ENCODE data around the gene MSRB1.
"Not testable (repeated sequence)": the region's sequence is repeated elsewhere in the genome, so short reads cannot be mapped to it uniquely, and the experiment has no call there.

The MSRB1 gene

DNA sequence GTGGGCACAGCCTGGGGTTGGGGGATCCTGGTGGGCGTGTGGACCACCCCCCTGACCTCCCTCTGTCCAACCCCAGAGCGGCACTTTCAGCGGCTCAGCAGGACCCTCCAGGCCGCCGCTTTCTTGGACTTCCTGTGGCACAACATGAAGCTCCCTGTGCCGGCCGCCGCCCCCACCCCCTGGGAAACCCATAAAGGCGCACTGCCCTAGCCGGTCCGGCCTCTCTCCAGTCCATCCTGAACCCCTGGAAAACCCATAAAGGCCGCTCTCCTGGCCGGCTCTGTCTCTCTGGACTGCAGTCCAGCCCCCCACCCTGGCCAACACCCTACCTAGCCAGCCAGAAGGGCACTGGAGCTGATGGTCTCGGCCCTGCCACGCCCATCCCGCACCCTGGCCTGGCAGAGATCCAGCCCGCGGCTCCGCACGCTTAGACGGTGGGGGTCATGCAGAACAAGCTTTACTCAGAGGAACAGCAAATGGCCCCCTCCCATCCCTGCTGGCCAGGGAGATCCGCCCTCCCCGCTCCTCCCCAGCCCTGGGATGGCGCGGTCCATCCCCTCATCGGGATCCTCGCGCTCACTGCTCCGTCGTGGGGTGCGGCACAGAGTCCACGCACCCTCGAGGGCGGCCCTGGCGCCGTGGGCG, 35.6 kb upstream of the MSRB1 start:
- DNase-seq: no peak

DNA sequence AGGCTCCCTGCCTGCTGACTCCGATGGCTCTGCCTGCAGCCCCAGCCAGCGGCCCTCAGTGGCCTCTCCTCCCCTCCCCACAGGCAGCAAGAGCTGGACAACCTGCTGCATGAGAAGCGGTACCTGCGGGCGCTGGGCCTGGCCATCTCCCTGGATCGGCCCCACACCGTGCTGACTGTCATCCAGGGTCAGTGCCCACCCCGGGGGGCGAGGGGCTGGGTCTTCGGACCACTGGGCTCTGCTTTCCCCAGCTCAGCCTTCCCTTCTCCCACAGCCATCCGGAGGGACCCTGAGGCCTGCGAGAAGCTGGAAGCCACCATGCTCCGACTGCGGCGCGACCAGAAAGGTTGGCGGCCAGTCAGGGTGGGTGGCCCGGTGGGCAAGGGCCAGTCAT, 34.9 kb upstream of the MSRB1 start:
- no peak for DNase-seq

DNA sequence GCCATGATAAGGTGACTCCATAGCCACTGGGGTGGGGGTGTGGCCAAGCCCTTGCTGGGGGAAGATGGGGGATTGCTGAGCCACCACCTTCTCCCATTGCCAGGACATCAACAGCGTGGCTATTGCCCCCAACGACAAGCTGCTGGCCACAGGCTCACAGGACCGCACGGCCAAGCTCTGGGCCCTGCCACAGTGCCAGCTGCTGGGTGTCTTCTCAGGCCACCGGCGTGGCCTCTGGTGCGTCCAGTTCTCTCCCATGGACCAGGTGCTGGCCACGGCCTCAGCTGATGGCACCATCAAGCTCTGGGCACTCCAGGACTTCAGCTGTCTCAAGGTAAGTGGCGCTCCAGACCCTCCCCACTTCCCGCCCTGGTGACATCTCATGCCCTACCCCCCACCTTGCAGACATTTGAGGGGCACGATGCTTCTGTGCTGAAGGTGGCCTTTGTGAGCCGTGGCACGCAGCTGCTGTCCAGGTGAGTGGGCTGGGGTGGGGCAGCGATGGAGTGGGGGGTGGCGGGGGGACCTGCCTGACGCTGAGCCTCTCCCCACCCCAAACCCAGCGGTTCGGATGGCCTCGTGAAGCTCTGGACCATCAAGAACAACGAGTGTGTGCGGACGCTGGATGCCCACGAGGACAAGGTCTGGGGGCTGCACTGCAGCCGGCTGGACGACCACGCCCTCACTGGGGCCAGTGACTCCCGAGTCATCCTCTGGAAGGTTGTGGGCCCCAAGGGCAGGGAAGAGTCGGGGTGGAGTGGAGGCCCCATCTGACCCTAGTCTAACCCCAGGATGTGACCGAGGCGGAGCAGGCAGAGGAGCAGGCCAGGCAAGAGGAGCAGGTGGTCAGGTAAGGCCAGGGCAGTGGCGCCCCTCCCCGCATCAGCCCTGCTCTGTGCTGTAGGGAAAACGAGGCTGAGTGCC, 34.2 kb upstream of the MSRB1 start:
- DNase-seq: no peak

DNA sequence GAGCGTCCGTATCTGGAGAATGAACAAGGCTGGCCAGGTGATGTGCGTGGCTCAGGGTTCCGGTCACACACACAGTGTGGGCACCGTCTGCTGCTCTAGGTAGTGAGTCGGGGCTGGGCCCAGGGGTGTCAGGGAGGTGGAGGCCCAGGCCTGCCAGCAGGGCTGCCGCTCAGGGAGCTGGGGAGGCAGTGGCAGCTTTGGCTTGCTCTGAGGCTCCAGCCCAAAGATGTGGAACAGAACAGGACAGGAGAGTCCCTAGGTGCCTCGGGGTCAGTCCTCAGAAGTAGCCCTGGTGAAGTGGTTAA, 33.2 kb upstream of the MSRB1 start:
- DNase-seq: no peak

DNA sequence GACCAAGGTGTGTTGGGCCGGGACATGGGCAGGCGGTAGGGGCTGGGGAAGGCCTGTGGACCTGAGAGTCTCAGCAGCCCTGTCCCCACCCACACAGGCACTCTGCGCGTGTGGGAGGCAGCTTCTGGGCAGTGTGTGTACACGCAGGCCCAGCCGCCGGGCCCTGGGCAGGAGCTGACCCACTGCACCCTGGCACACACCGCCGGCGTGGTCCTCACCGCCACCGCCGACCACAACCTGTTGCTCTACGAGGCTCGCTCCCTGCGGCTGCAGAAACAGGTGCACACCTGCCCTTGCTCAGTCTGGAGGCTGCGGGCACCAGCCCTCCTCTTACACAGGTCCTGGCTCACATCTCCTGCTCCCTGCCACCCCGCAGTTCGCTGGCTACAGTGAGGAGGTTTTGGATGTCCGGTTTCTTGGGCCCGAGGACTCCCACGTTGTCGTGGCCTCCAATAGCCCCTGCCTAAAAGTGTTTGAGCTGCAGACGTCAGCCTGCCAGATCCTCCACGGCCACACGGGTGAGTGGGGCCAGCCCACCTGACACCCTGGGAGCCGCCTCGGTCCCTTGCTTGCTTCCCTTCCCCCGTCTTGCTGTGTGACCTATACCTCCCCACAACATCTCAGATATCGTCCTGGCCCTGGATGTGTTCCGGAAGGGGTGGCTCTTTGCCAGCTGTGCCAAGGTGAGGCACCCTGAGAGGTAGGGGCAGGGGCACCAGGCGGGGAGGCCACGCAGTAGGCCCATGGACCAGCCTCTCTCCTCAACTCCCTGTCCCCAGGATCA, 32.6 kb upstream of the MSRB1 start:
- no peak for DNase-seq

DNA sequence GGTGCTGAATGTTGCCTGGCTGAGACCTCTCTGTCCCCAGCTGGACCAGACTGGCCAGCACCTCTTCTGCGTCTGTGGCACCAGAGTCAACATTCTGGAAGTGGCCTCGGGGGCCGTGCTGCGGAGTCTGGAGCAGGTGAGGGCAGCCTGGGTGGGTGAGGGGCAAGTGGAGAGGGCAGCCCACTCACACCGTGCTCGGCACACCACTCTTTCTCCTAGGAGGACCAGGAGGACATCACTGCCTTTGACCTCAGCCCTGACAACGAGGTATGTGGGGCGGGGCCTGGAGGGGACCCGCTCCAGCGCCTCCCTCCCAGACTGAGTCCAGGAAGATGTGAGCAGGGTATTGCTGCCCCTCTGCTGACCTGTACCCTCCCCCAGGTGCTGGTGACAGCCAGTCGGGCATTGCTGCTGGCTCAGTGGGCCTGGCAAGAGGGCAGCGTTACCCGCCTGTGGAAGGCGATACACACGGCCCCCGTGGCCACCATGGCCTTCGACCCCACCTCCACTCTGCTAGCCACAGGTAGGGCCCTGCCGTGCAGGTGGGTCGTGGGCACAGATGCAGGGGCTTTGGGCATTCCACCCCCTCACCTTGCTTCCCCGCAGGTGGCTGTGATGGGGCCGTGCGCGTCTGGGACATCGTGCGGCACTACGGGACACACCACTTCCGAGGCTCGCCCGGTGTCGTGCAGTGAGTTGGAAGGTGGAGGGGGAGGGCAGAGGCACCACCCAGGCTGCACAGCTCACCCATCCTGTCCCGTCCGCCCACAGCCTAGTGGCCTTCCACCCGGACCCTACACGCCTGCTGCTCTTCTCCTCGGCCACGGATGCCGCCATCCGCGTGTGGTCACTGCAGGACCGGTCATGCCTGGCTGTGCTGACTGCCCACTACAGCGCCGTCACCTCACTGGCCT, 31.4 kb upstream of the MSRB1 start:
- DNase-seq: no peak

DNA sequence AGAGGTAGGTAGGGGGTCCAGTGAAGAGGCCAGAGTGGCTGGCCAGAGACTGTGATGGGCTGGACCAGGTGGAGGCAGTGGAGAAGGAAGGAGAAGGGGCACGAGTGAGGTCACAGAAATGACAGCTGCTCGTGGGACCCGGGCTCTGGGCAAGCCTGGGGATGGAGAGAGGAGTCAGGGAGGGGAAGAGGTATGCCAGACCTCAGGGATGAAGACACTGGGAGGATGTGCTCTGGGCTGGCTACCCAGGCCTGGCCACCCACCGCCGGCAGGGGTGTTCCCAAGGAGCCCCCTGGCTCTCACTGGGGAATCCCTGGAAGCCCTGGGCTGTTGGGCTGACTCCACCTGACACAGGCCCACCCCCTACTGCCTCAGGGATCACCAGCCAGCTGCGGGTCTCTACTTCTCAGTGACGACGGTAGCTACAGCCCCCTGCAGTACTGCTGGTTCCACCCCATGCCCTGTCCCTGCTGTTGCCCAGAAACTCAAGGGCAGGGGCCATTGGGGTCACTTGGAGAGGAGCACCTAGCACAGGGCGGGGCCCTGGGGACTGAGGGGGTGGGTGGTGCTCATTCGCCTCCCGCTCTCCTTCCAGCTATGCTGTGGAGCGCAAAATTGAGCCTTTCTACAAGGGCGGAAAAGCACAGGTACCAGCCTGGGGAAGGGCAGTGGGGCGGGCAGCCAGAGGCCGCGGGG, 30.6 kb upstream of the MSRB1 start:
- no peak for DNase-seq

DNA sequence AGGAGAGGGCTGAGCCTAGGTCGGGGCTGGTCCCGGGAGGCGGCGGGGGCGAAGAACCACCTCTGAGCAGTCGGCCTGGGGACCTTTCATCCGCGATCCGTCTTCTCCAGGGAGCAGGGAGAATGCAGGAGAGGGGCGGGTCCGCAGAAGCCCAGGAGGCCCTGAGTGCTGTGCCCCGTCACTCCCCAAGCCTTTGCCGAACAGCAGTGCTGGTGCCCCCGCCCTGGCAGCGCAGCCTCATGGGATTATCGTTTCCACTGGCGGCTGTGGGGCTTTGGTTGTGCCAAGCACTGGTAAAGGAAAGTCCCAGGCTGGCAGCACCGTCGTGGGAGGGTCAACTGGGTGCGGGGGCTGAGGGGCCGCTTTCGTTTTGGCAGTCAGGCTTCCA, 29.5 kb upstream of the MSRB1 start:
- DNase-seq: no peak

DNA sequence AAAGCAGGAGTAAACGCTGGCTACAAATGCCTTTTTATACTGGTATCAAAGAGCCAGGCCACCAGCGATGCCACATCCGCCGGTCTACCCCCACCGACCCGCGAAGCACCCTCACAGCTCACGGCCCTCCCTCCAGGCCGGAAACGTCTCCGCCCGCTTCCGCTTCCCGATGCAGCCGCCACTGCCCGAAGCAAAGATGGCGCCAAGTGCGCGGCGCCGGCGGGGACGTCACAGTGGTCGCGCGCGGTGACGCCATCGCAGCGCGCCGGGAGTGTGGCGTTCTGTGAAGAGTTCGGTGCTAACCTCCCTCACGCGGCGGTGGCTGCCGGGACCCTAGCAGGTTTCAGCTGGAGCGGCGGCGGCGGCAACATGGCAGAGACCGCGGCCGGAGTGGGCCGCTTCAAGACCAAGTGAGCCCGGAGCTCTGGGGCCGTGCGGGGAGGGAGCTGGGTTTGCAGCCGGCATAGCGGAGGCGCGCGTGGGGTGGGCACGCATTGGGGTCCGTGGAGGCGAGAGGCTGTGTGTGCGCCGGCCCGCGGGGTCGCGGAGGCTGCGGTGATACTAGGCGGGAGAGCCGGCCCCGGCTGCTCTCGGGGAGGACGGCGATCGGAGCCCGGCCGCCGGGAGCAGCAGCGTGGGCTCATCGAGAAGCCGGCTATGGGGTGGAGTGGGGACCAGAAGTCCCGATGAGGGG, 28.9 kb upstream of the MSRB1 start, which contains the start of gene TBL3:
TSS of gene TBL3 (plus strand) at position 258 of the 694 bp plus-strand sequence. CDS start at position 370, 112 bp downstream.
- peak; percentile 81 for DNase-seq

DNA sequence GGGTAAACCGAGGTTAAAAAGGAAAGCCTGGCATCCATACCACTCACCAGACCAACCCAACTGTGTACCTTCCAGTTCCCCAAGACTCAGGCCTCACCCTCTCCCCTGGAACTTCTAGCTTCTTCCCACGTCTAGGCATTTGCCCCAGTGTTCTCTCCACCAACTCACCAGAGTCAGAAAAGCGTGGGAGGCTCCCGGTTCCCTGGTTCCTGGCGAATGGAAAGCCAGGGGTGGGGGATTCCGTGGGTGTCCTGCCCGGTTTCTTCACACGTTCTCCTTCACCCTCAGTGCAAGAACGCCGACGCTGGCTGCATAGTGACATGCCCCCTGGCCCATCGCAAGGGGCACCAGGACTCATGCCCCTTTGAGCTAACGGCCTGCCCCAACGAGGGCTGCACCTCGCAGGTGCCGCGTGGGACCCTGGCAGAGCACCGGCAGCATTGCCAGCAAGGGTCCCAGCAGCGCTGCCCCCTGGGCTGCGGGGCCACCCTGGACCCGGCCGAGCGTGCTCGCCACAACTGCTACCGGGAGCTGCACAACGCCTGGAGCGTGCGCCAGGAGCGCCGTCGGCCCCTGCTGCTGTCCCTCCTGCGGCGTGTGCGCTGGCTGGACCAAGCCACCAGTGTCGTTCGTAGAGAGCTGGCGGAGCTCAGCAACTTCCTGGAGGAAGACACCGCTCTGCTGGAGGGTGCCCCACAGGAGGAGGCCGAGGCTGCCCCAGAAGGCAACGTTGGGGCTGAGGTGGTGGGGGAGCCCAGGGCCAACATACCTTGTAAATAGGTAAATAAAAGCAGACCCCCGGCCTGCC, 25.4 kb upstream of the MSRB1 start:
- DNase-seq: no peak

DNA sequence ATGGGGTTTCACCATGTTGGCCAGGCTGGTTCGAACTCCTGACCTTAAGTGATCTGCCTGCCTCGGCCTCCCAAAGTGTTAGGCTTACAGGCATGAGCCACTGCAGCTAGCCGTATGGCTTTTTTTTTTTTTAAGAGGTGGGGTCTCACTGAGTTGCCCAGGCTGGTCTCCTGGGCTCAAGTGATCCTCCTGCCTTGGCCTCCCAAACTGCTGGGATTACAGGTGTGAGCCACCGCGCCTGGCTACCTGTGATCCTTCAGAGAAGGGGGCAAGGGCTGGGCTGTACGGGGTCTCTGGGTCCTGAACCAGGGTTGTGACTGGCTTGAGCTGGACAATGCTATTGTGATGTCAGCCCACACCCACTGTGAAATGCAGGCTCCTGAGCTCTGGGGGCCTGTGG, 23.5 kb upstream of the MSRB1 start, which contains the start of gene RNF151:
TSS of gene RNF151 (plus strand) at position 397 of the 400 bp plus-strand sequence. CDS start 26 bp downstream, outside the sequence.
- DNase-seq: no peak

DNA sequence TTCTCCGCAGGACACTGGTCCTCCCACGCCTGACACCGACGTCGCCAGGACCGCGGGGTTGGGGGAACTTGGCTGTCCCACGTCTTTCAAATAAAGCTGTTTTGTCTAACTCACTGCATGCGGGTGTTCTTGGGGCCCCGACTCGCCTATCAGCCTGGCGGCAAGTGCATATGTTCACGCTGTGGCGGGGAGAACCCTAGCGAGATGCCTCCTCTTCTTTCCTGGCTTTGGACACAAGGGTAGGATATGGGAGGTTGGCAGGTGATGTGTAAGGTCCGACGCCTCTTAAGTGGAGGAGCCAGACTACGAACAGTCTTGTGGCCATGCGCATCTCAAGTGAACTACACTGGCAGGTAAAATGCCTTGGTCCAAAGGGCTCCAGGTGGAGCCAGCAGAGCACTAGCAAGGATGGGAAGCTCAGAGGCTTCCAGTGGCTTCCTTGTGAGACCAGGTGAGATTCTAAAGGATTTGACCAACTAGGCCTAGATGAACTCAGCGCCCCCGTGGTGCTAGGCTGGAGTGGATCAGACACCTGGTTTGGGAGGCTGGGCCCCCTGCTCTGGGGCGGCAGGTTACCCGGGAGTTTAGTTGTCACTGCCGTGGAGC, 22.5 kb upstream of the MSRB1 start:
- no peak for DNase-seq

DNA sequence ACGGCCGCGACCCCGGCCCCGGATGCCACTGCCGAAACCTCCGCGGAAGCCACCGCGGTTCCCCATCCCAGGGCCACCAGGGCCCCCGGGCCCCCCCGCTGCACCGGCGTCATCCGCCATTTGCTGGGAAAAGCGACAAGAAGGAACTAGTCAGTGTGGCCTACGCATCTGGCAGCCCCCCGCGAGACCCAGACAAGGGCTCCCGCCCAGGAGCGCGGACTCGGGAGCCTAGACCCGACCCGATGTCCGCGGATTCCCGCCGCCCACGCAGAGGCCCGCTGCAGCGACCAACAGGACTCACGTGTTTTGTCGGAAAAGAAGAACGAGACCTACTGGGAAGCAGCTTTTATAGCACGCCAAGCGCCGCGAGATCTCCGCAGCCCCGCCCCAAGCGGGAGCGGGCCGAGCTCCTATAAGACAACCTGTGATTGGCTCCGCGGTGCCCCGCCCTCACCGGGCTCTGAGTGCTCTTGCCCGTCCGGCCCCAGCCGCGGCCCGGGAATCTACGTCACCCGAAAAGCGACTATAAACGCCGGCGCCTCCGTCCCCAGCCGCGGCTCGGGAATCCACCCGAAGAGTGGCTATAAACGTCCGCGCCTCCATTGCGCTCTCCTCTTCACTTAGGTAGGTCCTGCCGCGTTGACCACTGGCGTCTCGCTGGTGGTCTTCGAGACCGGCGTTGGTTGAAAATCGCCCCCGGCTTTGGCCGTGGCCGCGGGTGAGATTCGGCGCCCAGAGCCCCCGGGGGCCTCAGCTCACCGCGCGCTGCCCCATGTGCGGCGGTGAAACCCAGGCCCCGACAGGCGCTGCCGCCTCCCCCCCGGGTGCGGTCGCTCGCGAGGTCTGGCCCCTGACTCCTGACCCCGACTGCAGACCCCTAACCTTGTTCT, 21.8 kb upstream of the MSRB1 start, which contains the start of gene RPS2:
TSS of gene RPS2 (minus strand) at position 321 of the 890 bp plus-strand sequence. CDS start at position 120, 201 bp downstream.
- DNase-seq: peak; percentile 90

DNA sequence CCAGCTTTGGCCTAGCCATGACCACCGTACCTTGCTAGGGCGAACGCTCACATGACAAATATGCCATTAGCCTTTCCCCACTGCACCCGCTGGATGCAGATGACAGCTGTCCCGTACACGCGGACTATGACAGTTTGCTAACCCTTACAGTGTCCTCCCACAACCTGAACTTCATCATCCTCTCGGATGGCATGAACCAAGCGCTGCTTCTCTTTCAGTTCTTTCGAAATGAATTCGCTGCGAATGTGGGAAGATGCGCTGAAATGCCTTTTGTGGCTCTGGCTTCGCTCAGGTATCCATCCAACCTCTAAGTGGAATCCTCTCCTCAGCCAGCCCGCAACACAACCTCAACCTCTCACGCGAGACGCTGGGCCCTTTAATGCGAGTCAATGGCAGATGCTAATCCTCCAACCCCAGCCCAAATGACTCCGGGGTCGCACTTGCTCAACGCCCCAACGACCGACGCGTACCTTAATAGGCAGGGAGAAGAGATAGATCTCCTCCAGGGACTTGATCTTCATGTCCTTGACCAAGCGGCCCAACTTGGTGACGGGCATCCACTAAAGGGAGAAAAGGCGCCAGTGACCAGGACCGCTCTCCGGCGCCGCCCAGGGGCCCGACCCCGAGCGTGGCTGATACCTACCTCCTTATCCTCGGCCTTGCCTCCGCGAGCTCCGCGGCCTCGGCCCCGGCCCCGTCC, 21.0 kb upstream of the MSRB1 start:
- no peak for DNase-seq

DNA sequence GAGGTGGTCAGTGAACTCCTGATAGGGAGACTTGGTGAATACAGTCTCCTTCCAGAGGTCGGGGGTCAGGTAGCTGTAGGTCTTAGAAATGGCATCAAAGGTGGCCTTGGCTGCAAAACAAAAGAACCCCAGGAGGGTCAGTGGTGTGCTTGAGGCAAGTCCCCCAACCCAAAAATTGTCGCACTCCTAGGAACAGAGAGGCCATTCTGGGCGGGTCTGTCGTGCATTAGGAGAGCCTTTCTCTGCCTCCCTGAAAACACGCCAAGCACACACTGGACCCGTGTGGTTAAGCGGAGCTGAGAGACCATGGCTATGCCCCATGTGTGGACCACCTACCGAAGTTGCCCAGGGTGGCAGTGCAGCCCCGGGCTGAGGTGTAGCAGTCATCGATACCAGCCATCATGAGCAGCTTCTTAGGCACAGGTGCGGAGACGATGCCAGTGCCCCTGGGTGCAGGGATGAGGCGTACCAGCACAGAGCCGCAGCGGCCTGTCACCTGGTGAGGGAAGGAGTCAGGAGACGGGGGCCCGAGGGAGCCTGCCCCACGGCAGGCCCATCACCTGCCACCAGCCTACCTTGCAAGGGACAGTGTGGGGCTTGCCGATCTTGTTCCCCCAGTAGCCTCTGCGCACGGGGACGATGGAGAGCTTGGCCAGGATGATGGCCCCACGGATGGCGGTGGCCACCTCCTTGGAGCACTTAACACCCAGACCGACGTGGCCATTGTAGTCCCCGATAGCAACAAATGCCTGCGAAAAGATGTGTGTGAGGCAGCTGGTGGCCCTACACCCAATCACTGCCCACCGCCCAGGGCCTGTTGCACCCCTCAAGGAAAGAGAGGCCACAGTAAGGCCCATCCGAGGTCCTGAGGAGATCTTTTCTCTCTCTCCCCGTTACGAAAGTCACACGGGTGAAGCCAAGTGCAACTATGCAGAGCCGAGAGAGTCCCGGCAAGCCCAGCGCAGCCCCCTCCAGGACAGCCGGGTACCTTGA, 19.5 kb upstream of the MSRB1 start:
- not testable (repeated sequence) for DNase-seq

DNA sequence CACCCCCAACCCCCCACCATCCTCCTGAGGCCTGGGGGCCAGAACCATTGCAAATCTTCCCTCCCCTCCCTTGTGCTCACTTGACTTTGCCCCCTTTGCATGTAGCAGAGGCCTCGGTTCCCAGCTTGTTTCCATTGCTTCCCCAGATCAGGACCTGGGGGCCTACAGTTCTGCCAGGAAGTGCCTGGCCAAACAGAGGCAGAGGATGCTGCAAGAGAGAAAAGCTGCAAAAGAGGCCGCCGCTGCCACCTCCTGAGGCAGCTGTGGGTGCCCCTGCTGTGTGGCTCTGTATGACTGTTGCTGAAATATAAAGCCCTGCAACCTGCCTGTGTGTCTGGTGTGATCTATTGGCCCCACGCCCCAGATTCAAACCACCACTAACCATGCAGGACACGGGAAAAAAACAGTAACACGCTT, 18.7 kb upstream of the MSRB1 start:
- no peak for DNase-seq
